Adrenal gland (tissue), 5 donors: ENCODE data around the gene VRK1.

Experiments
- CTCF ChIP-seq, 6 experiments: fragments of 450-650 bp in 4 of 6; fragments of 200-600 bp in 2 of 6; sonication (generic) in 1 of 6; IDR thresholded peaks; 1 replicate in 5 of 6; 2 replicates in 1 of 6; pipeline versions ENCODE4 v1.5.1 to v1.8.0; 2016 to 2021; ENCODE audit warnings: antibody characterized with exemption in 6 of 6, mild to moderate bottlenecking in 2 of 6, moderate library complexity in 1 of 6
- POLR2A ChIP-seq, 2 donors: fragments of 450-650 bp; IDR thresholded peaks; one replicate each; pipeline ENCODE4 v1.6.1; 2017; ENCODE audit warnings: antibody characterized with exemption in 2 of 2, mild to moderate bottlenecking in 2 of 2, moderate library complexity in 1 of 2
- donor health status: DM: no; HTN: no; CAD: no.

GRCh38 chr14:96844857-96845570 is 47.8 kb downstream of the VRK1 start:
- no peak for TF ChIP-seq CTCF (IDR thresholded peaks at IDR 0.05)
- TF ChIP-seq POLR2A (IDR thresholded peaks at IDR 0.05): no peak
